Prostate gland (tissue), 2 donors: ENCODE results near the gene VGF.

Experiments used
- CTCF ChIP-seq, 4 experiments: fragments of 200-600 bp in 2 of 4; fragments of 450-650 bp in 2 of 4; sonication (generic) in 2 of 4; IDR thresholded peaks; 1 replicate in 3 of 4; 2 replicates in 1 of 4; pipeline ENCODE4 v1.5.1; 2016 to 2019; ENCODE audit warnings: antibody characterized with exemption in 4 of 4, mild to moderate bottlenecking in 2 of 4, moderate library complexity in 2 of 4
- POLR2A ChIP-seq: fragments of 450-650 bp; IDR thresholded peaks from one replicate; pipeline ENCODE4 v1.6.1; 2016; ENCODE audit warnings: antibody characterized with exemption, mild to moderate bottlenecking
- POLR2AphosphoS5 ChIP-seq: sonication (generic); formaldehyde crosslinking; IDR thresholded peaks from one replicate; pipeline ENCODE4 v1.6.1; 2017; ENCODE audit warnings: antibody characterized with exemption

GRCh38 chr7:101185258-101185839, 20.0 kb upstream of the VGF start:
- TF ChIP-seq CTCF (IDR thresholded peaks at IDR 0.05) (no peak), POLR2A (no peak), POLR2AphosphoS5 (no peak)
